ENCODE results near the gene TRIM16. TPM values are rescaled to one million over a fixed set of nuclear protein-coding genes. Genes with fewer than 3 reads are reported as not detected.
A peak's percentile ranks its signal among the peaks of the same experiment; 100 is the strongest.
"Not testable (repeated sequence)": the region's sequence is repeated elsewhere in the genome, so short reads cannot be mapped to it uniquely, and the experiment has no call there.

Gene TRIM16
- total RNA-seq, 4 donors from 2014 or later, result 11.0 to 30.8 (median 19.4) TPM

- H3K27ac ChIP-seq; H3K9me3 ChIP-seq; H3K4me3 ChIP-seq; H3K36me3 ChIP-seq; intact Hi-C loops (cut with DNase I; ENCODE audit: low total_unique reads); H3K27me3 ChIP-seq; H3K4me1 ChIP-seq; DNase-seq: not testable (repeated sequence)
These were observed 42.1 kb downstream of the TRIM16 start for GRCh38 chr17:15642014-15642413.

- H3K27me3 ChIP-seq; H3K9me3 ChIP-seq; H3K36me3 ChIP-seq; H3K4me1 ChIP-seq; DNase-seq; H3K4me3 ChIP-seq; H3K27ac ChIP-seq; intact Hi-C loops (cut with DNase I; ENCODE audit: low total_unique reads): not testable (repeated sequence)
These were observed 53.1 kb downstream of the TRIM16 start for GRCh38 chr17:15630930-15631453.

- intact Hi-C loops (cut with DNase I; ENCODE audit: low total_unique reads); H3K27ac ChIP-seq; DNase-seq; H3K27me3 ChIP-seq; H3K4me1 ChIP-seq; H3K4me3 ChIP-seq; H3K9me3 ChIP-seq; H3K36me3 ChIP-seq: not testable (repeated sequence)
These were observed 54.1 kb downstream of the TRIM16 start for GRCh38 chr17:15629991-15630390.

- H3K27me3 ChIP-seq; intact Hi-C loops (cut with DNase I; ENCODE audit: low total_unique reads); H3K4me1 ChIP-seq: not testable (repeated sequence)
These were observed 60.4 kb downstream of the TRIM16 start for GRCh38 chr17:15623661-15624209.

GRCh38 chr17:15623255-15623654, 60.9 kb downstream of the TRIM16 start:
- H3K27ac ChIP-seq; H3K9me3 ChIP-seq; H3K4me3 ChIP-seq; H3K27me3 ChIP-seq; intact Hi-C loops (cut with DNase I; ENCODE audit: low total_unique reads); H3K36me3 ChIP-seq; DNase-seq; H3K4me1 ChIP-seq: not testable (repeated sequence)

More at GRCh38 chr17:15623661-15624209, 60.4 kb downstream of the TRIM16 start:
- H3K9me3 ChIP-seq, H3K36me3 ChIP-seq, H3K4me3 ChIP-seq, H3K27ac ChIP-seq, DNase-seq: not testable (repeated sequence)

- H3K36me3 ChIP-seq; H3K4me3 ChIP-seq; intact Hi-C loops (cut with DNase I; ENCODE audit: low total_unique reads); DNase-seq; H3K9me3 ChIP-seq; H3K27ac ChIP-seq; H3K4me1 ChIP-seq; H3K27me3 ChIP-seq: not testable (repeated sequence)
These were observed 62.0 kb downstream of the TRIM16 start for GRCh38 chr17:15622124-15622523.

- H3K36me3 ChIP-seq; H3K9me3 ChIP-seq; DNase-seq; H3K4me1 ChIP-seq; intact Hi-C loops (cut with DNase I; ENCODE audit: low total_unique reads); H3K27me3 ChIP-seq: not testable (repeated sequence)
- Histone ChIP-seq H3K4me3 (peak within 1 kb of the TSS in 1 of 2 donors; percentile 27), H3K27ac (peak within 1 kb of the TSS in 1 of 2 donors; percentile 42)
These were observed 64.6 kb downstream of the TRIM16 start, which contains the start of gene FBXW10B for GRCh38 chr17:15619331-15620058. Gene FBXW10B, minus strand, starts transcription at chr17:15619704. Its CDS starts 192 bp downstream, at chr17:15619512.

- intact Hi-C loops (cut with DNase I; ENCODE audit: low total_unique reads), result not testable (repeated sequence)
These were observed 67.3 kb downstream of the TRIM16 start for GRCh38 chr17:15616828-15617227.

GRCh38 chr17:15615850-15616249, 68.3 kb downstream of the TRIM16 start:
- H3K27me3 ChIP-seq; H3K36me3 ChIP-seq; H3K4me3 ChIP-seq; H3K4me1 ChIP-seq; H3K27ac ChIP-seq; intact Hi-C loops (cut with DNase I; ENCODE audit: low total_unique reads); DNase-seq; H3K9me3 ChIP-seq: not testable (repeated sequence)

More at GRCh38 chr17:15616828-15617227, 67.3 kb downstream of the TRIM16 start:
- not testable (repeated sequence) for H3K4me3 ChIP-seq, H3K36me3 ChIP-seq, H3K27ac ChIP-seq, DNase-seq, H3K4me1 ChIP-seq, H3K9me3 ChIP-seq, H3K27me3 ChIP-seq

GRCh38 chr17:15613111-15613510, 71.0 kb downstream of the TRIM16 start:
- H3K4me3 ChIP-seq; H3K4me1 ChIP-seq; H3K9me3 ChIP-seq; H3K27me3 ChIP-seq; intact Hi-C loops (cut with DNase I; ENCODE audit: low total_unique reads); H3K36me3 ChIP-seq; H3K27ac ChIP-seq; DNase-seq: not testable (repeated sequence)

- H3K4me3 ChIP-seq; DNase-seq; H3K9me3 ChIP-seq; H3K36me3 ChIP-seq; H3K4me1 ChIP-seq; intact Hi-C loops (cut with DNase I; ENCODE audit: low total_unique reads); H3K27ac ChIP-seq; H3K27me3 ChIP-seq: not testable (repeated sequence)
These were observed 91.2 kb downstream of the TRIM16 start for GRCh38 chr17:15592960-15593359.

GRCh38 chr17:15591986-15592385, 92.1 kb downstream of the TRIM16 start:
- H3K4me1 ChIP-seq; H3K27me3 ChIP-seq; H3K27ac ChIP-seq; intact Hi-C loops (cut with DNase I; ENCODE audit: low total_unique reads); H3K9me3 ChIP-seq; H3K4me3 ChIP-seq; DNase-seq; H3K36me3 ChIP-seq: not testable (repeated sequence)

GRCh38 chr17:15590844-15591243, 93.3 kb downstream of the TRIM16 start:
- intact Hi-C loops (cut with DNase I; ENCODE audit: low total_unique reads); H3K4me3 ChIP-seq; H3K36me3 ChIP-seq; H3K27me3 ChIP-seq; DNase-seq; H3K9me3 ChIP-seq; H3K27ac ChIP-seq; H3K4me1 ChIP-seq: not testable (repeated sequence)
